GM19238 (cell line): Measurements from ENCODE around the gene ZNF844.
"Not testable (repeated sequence)": the region's sequence is repeated elsewhere in the genome, so short reads cannot be mapped to it uniquely, and the experiment has no call there.

Experiments
- DNase-seq: peaks from one replicate; pipeline ENCODE4 v3.0.0; 2011; ENCODE audit warnings: low spot score; ENCODE audit not compliant: insufficient read length

The ZNF844 gene

GRCh38 chr19:12092065-12092867 is 27.7 kb downstream of the ZNF844 start:
- peak; percentile 77 for DNase-seq

DNA sequence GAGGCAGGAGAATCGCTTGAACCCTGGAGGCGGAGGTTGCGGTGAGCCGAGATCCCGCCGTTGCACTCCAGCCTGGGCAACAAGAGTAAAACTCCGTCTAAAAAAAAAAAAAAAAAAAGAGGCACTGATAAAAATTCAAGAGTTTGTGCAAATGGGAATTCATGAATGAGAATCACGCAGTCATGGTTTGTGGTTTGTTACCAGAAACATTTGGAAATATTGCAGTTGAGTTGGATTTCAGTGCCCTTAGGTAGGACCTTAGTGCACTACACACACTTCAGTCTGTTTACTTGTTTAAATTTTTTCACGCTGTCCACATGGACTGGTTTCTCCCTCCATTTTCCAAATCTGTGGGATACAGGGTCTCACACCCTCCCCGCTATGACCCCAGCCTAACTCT is 28.4 kb downstream of the ZNF844 start:
- no peak for DNase-seq

- no peak for DNase-seq
Measured at GRCh38 chr19:12093777-12094176, 29.2 kb downstream of the ZNF844 start.

GRCh38 chr19:12095111-12095790 is 30.7 kb downstream of the ZNF844 start:
- DNase-seq, result no peak

GRCh38 chr19:12098040-12098439 is 33.5 kb downstream of the ZNF844 start:
- DNase-seq, result no peak

DNA sequence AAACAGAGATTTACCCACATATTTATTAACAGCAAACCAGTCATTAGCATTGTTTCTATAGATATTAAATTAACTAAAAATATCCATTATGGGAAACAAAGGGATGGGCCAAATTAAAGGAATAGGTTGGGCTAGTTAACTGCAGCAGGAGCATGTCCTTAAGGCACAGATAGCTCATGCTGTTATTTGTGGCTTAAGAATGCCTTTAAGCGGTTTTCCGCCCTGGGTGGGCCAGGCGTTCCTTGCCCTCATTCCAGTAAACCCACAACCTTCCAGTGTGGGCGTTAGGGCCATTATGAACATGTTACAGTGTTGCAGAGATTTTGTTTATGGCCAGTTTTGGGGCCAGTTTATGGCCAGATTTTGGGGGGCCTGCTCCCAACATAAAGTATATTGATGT is 39.4 kb downstream of the ZNF844 start:
- not testable (repeated sequence) for DNase-seq

- DNase-seq, result no peak
Measured at GRCh38 chr19:12111176-12111575, 46.6 kb downstream of the ZNF844 start.

DNA sequence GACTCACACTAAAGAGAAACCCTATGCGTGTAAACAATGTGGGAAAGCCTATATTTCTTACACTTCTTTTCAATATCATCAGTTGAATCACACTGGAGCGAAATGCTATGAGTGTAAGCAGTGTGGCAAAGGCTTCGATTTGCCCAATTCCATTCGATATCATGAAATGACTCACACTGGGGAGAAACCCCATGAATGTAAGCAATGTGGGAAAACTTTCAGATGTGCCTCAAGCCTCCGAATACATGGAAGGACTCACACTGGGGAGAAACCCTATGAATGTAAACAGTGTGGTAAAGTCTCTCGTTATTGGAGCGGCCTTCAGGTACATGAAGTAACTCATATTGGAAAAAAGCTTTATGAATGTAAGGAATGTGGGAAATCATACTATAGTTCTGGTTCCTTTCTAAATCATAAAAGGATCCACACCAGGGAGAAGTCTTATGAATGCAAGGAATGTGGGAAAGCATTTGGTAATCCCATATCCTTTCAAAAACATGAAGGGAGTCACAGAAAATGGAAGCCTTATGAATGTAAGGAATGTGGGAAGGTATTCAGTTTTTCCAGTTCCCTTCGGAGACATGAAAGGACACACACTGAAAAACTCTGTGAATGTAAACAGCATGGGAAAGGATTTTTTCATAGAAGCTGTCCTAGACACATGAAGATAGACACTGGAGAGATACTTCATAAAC is 47.6 kb downstream of the ZNF844 start:
- DNase-seq, result no peak

DNA sequence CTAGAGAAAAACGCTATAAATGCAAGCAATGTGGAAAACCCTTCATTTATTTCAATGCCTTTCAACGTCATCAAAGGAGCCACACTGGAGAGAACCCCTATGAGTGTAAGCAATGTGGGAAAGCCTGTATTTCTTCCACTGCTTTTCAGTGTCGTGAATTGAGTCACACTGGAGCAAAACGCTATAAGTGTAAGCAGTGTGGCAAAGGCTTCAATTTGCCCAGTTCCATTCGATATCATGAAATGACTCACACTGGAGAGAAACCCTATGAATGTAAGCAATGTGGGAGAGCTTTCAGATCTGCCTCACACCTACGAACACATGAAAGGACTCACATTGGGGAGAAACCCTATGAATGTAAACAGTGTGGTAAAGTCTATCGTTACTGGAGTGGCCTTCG is 48.2 kb downstream of the ZNF844 start:
- no peak for DNase-seq

GRCh38 chr19:12113121-12113520 is 48.6 kb downstream of the ZNF844 start:
- no peak for DNase-seq

- no peak for DNase-seq
Measured at GRCh38 chr19:12117201-12117970, 52.9 kb downstream of the ZNF844 start.

GRCh38 chr19:12126707-12127106 is 62.2 kb downstream of the ZNF844 start:
- DNase-seq, result no peak
